ENCODE measurements around the gene NCK2.

- TF ChIP-seq CTCF (conservative IDR thresholded peaks at IDR 0.05 in 1 of 2, IDR thresholded peaks at IDR 0.05 in 1 of 2; ENCODE audit: extremely low read depth in 1 of 2, insufficient read depth in 1 of 2, low read depth in 1 of 2, low read length in 2 of 2): no peak
- TF ChIP-seq EZH2 (IDR thresholded peaks at IDR 0.05; ENCODE audit: borderline replicate concordance, low read length): no peak
Observed at GRCh38 chr2:105712981-105713596, 31.6 kb upstream of the NCK2 start.
